AG04450 (cell line): ENCODE measurements around the gene SF3B2. TPM values are rescaled to one million over a fixed set of nuclear protein-coding genes. Genes with fewer than 3 reads are reported as not detected.

ENCODE experiments used
- CTCF ChIA-PET: fragments of 300-600, 350-600 bp; formaldehyde crosslinking; extraction: SDS; loops from one replicate; lab custom pipeline; 2022; ENCODE audit warnings: antibody characterized with exemption, inconsistent platforms; lab: Charles Lee
- POLR2A ChIA-PET: fragments of 350-600 bp; formaldehyde crosslinking; extraction: SDS; loops from one replicate; lab custom pipeline; 2021; ENCODE audit warnings: antibody characterized with exemption, inconsistent platforms; lab: Yijun Ruan, JAX
- DNase-seq: peaks from one replicate; pipeline ENCODE4 v3.0.0-alpha.2; 2011; ENCODE audit warnings: low read depth, low spot score
- H3K27ac ChIP-seq: one replicate; pipeline ENCODE4 v1.5.1; 2012; ENCODE audit warnings: low read depth, low read length, control low read depth
- H3K27me3 ChIP-seq: one replicate; pipeline ENCODE4 v1.6.0; 2012; ENCODE audit warnings: low read length; ENCODE audit not compliant: control insufficient read depth, insufficient read depth
- H3K4me3 ChIP-seq: 2 replicates; pipeline ENCODE4 v1.5.1; 2011; ENCODE audit warnings: mild to moderate bottlenecking, low read depth, low read length, control low read depth
- H3K9me3 ChIP-seq: 2 replicates; pipeline ENCODE4 v1.5.1; 2012; ENCODE audit warnings: low read length; ENCODE audit not compliant: control insufficient read depth, insufficient read depth
- CTCF ChIP-seq: IDR thresholded peaks from 2 replicates; pipeline ENCODE4 v1.5.1; 2011; ENCODE audit warnings: low read depth, low read length, control low read depth, inconsistent platforms
- polyA plus RNA-seq: library from polyadenylated mRNA; depleted of rRNA; stranded (reverse); fragments of >200 nt; gene quantifications from 2 replicates; pipeline ENCODE4 v1.2.3, GENCODE V29; 2011

Gene SF3B2
- polyA plus RNA-seq, 1 experiment: 88.2 TPM

GRCh38 chr11:66042996-66043906 is 8.9 kb upstream of the SF3B2 start:
- no peak for DNase-seq
- ChIA-PET POLR2A (interaction anchor here (0.6 kb wide), 1 partner anchor 41 kb away, joined by 6 read pairs; the partner anchor contains the start of genes BANF1 and EIF1AD), CTCF (interaction anchor here (0.7 to 5.6 kb wide), 6 partner anchors 8 to 26 kb away, joined by 3 to 48 read pairs (median 4); partner anchors contain the start of gene SF3B2)
- Histone ChIP-seq H3K9me3 (peaks cover 12% of the 10 kb centered on the region), H3K27me3 (peaks cover 15% of the 10 kb centered on the region), H3K4me3 (no peak overlapping the region), H3K27ac (no peak overlapping the region)
- TF ChIP-seq CTCF: no peak

- CTCF ChIA-PET: interaction anchor here (0.6 to 5.6 kb wide), 21 partner anchors 8 to 333 kb away, joined by 3 to 48 read pairs (median 4); partner anchors contain the start of genes CATSPER1, FIBP and SF3B2
- POLR2A ChIA-PET: interaction anchor here (0.6 to 1.0 kb wide), 2 partner anchors 44 to 244 kb away, joined by 3 read pairs; partner anchors contain the start of gene YIF1A
- H3K27me3 ChIP-seq: peaks cover 9% of the 10 kb centered on the region
- H3K4me3 ChIP-seq: no peak overlapping the region
- H3K9me3 ChIP-seq: peaks cover 12% of the 10 kb centered on the region
- TF ChIP-seq CTCF: no peak
- no peak overlapping the region for H3K27ac ChIP-seq
- DNase-seq: no peak
These were observed 7.4 kb upstream of the SF3B2 start for GRCh38 chr11:66044757-66045156.

- H3K9me3 ChIP-seq: peaks cover 12% of the 10 kb centered on the region
- no peak for DNase-seq
- ChIA-PET POLR2A (interaction anchor here (0.6 to 1.0 kb wide), 3 partner anchors 16 to 244 kb away, joined by 3 read pairs; partner anchors contain the start of gene YIF1A), CTCF (interaction anchor here (0.6 to 5.6 kb wide), 31 partner anchors 10 to 344 kb away, joined by 3 to 48 read pairs (median 3); partner anchors contain the start of genes CATSPER1, CST6 and FIBP)
- H3K27me3 ChIP-seq: peaks cover 9% of the 10 kb centered on the region
- H3K4me3 ChIP-seq: no peak overlapping the region
- no peak overlapping the region for H3K27ac ChIP-seq
- TF ChIP-seq CTCF: peak; percentile 91
These were observed 7.0 kb upstream of the SF3B2 start for GRCh38 chr11:66045177-66045639.

- ChIA-PET CTCF (interaction anchor here (0.9 to 5.6 kb wide), 4 partner anchors 12 to 159 kb away, joined by 4 to 48 read pairs (median 10); partner anchors contain the start of gene FIBP), POLR2A (no interaction called here)
- peaks cover 9% of the 10 kb centered on the region for H3K27me3 ChIP-seq
These were observed 5.3 kb upstream of the SF3B2 start for GRCh38 chr11:66046901-66047300.

More at GRCh38 chr11:66046901-66047300, 5.3 kb upstream of the SF3B2 start:
- Histone ChIP-seq H3K4me3 (no peak overlapping the region), H3K9me3 (peaks cover 12% of the 10 kb centered on the region), H3K27ac (no peak overlapping the region)
- no peak for TF ChIP-seq CTCF
- DNase-seq: no peak
